HL-60 (cell line): Measurements from ENCODE around the gene LRP6.

Experiments used
- DNase-seq, 2 experiments: peaks; one replicate each; pipeline ENCODE4 v3.0.0-alpha.2; 2010 to 2020; ENCODE audit warnings: low read depth in 1 of 2, low spot score in 1 of 2
- H3K27ac ChIP-seq: fragments of 250-450 bp; sonication (Bioruptor Pico); replicated peaks from 2 replicates; pipeline ENCODE4 v1.5.1; 2020; ENCODE audit warnings: mild to moderate bottlenecking, moderate library complexity
- H3K27me3 ChIP-seq: fragments of 250-450 bp; sonication (Bioruptor Pico); 2 replicates; pipeline ENCODE4 v1.5.1; 2021; ENCODE audit warnings: mild to moderate bottlenecking, moderate library complexity; ENCODE audit not compliant: insufficient read depth, poor library complexity, severe bottlenecking
- H3K4me3 ChIP-seq: replicated peaks from 2 replicates; pipeline ENCODE4 v1.5.1; 2011; ENCODE audit warnings: mild to moderate bottlenecking, control low read depth, low read length; ENCODE audit not compliant: insufficient read depth
- CTCF ChIP-seq: IDR thresholded peaks from one replicate; pipeline ENCODE4 v1.5.1; 2011; ENCODE audit warnings: low read length, control low read depth, inconsistent platforms; ENCODE audit not compliant: insufficient read depth
- GABPA ChIP-seq: IDR thresholded peaks from 2 replicates; pipeline ENCODE4 v1.6.1; 2012; ENCODE audit warnings: low read depth
- POLR2AphosphoS5 ChIP-seq: IDR thresholded peaks from 2 replicates; pipeline ENCODE4 v1.6.1; 2012; ENCODE audit warnings: low read depth
- SPI1 ChIP-seq: IDR thresholded peaks from 2 replicates; pipeline ENCODE4 v1.6.1; 2012; ENCODE audit warnings: low read depth, mild to moderate bottlenecking, borderline replicate concordance
- TF ChIP-seq, protein P1 (sequence below): IDR thresholded peaks from 2 replicates; pipeline ENCODE4 v1.6.1; 2012; ENCODE audit warnings: low read depth; ENCODE audit not compliant: insufficient replicate concordance

Gene LRP6

DNA sequence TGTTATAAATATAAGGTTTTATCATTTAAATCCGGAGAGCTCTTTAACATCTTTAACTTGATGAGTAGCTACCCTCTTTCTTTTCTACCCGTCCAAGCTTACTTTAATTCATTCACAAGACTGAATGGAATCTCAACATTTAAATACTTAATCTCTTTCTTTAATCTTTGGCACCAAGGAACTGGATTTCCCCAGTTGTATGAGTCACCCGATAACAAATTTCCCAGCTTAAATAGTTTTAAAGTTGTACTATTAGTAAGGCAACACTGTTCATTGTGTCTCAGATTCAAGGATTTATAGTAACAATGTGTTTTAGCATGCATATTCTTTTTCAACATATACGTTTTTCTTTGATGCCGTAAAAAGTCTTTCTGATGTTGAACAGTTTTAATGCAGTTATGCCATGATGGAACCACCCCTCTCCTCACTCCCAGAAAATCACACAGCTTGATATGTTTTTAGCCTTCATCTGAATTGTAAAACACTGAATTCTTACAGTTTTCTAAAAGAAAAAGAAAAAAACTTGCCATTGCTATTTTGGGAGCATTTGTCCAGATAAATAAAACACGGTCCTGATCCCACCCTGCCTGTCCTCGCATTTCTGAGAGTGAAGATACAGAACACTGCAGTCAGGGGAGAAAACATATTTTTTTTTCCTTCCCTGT lies 16.0 kb upstream of the LRP6 start:
- DNase-seq = no peak
- no peak overlapping the region for H3K27ac ChIP-seq
- TF ChIP-seq CTCF = no peak
- no peak overlapping the region for H3K4me3 ChIP-seq
- H3K27me3 ChIP-seq = peaks cover 3% of the 10 kb centered on the region

- no peak overlapping the region for H3K27ac ChIP-seq
- no peak overlapping the region for H3K4me3 ChIP-seq
- no peak for TF ChIP-seq GABPA
- TF ChIP-seq POLR2AphosphoS5 = no peak
- TF ChIP-seq, protein P1, sequence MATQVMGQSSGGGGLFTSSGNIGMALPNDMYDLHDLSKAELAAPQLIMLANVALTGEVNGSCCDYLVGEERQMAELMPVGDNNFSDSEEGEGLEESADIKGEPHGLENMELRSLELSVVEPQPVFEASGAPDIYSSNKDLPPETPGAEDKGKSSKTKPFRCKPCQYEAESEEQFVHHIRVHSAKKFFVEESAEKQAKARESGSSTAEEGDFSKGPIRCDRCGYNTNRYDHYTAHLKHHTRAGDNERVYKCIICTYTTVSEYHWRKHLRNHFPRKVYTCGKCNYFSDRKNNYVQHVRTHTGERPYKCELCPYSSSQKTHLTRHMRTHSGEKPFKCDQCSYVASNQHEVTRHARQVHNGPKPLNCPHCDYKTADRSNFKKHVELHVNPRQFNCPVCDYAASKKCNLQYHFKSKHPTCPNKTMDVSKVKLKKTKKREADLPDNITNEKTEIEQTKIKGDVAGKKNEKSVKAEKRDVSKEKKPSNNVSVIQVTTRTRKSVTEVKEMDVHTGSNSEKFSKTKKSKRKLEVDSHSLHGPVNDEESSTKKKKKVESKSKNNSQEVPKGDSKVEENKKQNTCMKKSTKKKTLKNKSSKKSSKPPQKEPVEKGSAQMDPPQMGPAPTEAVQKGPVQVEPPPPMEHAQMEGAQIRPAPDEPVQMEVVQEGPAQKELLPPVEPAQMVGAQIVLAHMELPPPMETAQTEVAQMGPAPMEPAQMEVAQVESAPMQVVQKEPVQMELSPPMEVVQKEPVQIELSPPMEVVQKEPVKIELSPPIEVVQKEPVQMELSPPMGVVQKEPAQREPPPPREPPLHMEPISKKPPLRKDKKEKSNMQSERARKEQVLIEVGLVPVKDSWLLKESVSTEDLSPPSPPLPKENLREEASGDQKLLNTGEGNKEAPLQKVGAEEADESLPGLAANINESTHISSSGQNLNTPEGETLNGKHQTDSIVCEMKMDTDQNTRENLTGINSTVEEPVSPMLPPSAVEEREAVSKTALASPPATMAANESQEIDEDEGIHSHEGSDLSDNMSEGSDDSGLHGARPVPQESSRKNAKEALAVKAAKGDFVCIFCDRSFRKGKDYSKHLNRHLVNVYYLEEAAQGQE = no peak
- no peak for TF ChIP-seq CTCF
- no peak for TF ChIP-seq SPI1
- H3K27me3 ChIP-seq = peaks cover 3% of the 10 kb centered on the region
- no peak for DNase-seq
These were observed 15.4 kb upstream of the LRP6 start for GRCh38 chr12:12282202-12282601.

DNA sequence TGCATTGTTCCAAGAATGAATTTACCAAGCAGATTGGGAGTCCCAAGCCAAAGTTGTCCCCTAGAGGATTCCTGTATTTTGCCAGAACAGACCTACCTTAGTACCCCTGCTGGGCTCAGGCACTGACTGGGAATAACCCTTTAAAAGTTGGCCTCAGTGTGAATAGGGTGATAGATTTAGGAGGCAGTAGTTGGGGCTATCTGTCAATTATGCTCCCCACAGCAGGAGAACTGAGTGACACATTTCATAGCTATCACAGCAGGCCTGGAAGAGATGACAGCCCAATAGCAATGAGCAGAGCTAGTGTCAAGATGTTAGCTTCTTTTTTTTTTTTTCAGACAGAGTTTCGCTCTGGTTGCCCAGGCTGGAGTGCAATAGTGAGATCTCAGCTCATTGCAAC lies 14.3 kb upstream of the LRP6 start:
- TF ChIP-seq SPI1 (no peak), POLR2AphosphoS5 (no peak), GABPA (no peak), CTCF (no peak)
- TF ChIP-seq, protein P1 = no peak
- no peak for DNase-seq
- Histone ChIP-seq H3K27ac (no peak overlapping the region), H3K4me3 (no peak overlapping the region), H3K27me3 (peaks cover 3% of the 10 kb centered on the region)

- DNase-seq = no peak
- no peak for TF ChIP-seq SPI1
- TF ChIP-seq, protein P1 = no peak
- no peak for TF ChIP-seq POLR2AphosphoS5
- no peak for TF ChIP-seq GABPA
- TF ChIP-seq CTCF = no peak
- Histone ChIP-seq H3K4me3 (no peak overlapping the region), H3K27me3 (peaks cover 3% of the 10 kb centered on the region), H3K27ac (no peak overlapping the region)
These were observed 12.1 kb upstream of the LRP6 start for GRCh38 chr12:12278899-12279298.
